A549 treated with CORT108297 at 1 μM for 4 hours (cell line): ENCODE data around the gene DRG2. TPM values are rescaled to one million over a fixed set of nuclear protein-coding genes. Genes with fewer than 3 reads are reported as not detected.

Experiments used
- total RNA-seq: library from RNA; stranded (reverse); fragments of 200-300 nt; extraction: Qiagen RNA extraction; gene quantifications from 5 replicates; pipeline ENCODE4 v1.2.3, GENCODE V29; 2022

DRG2 gene, protein sequence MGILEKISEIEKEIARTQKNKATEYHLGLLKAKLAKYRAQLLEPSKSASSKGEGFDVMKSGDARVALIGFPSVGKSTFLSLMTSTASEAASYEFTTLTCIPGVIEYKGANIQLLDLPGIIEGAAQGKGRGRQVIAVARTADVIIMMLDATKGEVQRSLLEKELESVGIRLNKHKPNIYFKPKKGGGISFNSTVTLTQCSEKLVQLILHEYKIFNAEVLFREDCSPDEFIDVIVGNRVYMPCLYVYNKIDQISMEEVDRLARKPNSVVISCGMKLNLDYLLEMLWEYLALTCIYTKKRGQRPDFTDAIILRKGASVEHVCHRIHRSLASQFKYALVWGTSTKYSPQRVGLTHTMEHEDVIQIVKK
- 47.4 to 59.4 TPM (median 53.7 TPM) in 5 replicates for total RNA-seq

DNA sequence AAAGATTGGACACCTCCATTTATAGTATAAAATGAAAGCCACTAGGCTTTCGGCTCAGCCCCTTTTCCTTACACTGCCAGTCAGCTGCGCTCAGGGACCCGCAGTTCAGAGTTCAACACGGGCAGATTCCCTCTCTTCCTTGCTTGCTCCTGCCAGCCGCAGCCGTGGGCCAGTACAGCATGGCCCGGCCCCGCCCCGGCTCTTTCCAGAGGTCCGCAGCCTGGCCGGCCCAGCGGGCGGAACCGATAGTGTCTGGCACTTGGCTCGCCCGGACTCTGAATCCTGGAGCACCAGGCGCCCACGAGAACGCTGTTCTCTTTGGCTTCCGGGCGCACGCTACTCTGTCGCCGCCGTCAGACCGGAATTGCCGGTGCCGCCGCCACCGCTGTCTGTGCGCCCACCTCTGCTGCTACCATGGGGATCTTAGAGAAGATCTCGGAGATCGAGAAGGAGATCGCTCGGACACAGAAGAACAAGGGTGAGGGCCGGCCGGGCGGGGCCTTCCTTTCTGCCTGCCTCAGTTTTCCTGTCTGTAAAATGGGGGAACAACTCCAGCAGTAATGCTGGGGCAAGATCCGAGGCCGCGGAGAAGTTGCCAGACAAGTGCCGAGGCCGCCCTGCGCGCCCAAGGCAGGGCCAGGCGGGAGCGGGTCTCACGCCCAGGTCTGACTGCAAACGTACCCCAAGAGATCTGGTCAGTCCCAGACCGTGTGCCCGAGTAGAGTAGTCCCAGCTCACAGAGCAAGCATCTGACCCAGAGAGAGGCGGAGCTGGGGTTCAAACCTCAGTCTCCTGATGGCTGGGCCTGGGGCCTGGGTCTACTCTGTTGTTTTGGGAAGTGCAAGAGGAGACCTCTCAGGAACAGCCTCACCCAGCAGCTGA lies at the start of gene DRG2:
Gene DRG2, plus strand, starts transcription at position 339 of the 882 bp plus-strand sequence. Its CDS starts 76 bp downstream, at position 415.

DNA sequence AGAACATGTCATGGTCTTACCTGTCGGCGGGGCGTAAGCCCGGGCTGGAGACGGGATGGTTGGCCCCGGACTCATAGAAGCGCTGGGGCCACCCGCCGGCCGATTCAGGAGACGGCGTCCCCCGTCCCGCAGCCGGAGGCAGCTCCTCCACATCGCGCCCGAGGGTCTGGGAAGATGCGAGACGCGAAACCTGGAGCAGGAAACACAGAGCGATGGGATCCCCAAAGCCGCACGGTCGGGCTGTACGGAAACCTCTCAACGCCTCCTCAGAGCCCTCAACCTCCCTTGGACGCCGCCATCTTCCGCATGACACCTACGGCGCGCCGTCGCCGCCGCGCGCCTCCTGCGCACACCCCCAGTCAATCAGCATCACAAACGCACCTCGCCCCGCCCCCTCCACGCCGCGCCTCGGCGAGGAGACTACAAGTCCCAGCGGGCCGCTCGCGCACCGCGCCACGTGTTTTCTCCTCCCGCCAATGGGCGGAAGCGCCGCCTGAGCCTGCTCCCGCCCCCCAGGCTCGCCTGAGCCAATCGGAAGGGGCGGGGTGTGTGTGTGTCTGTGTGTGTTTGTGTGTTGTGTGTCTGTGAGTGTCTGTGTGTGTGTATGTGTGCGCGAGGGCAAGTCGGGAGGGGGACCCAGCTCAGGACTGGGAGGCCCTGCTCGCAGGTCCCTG lies 48.8 kb upstream of the DRG2 start, which contains the start of the genes ATPAF2 and GID4:
Gene ATPAF2, minus strand, starts transcription at position 308 of the 674 bp plus-strand sequence. Its CDS starts 155 bp downstream, at position 153.
Gene GID4, plus strand, starts transcription at position 548 of the 674 bp plus-strand sequence. Its CDS starts 57 bp downstream, at position 605.

DNA sequence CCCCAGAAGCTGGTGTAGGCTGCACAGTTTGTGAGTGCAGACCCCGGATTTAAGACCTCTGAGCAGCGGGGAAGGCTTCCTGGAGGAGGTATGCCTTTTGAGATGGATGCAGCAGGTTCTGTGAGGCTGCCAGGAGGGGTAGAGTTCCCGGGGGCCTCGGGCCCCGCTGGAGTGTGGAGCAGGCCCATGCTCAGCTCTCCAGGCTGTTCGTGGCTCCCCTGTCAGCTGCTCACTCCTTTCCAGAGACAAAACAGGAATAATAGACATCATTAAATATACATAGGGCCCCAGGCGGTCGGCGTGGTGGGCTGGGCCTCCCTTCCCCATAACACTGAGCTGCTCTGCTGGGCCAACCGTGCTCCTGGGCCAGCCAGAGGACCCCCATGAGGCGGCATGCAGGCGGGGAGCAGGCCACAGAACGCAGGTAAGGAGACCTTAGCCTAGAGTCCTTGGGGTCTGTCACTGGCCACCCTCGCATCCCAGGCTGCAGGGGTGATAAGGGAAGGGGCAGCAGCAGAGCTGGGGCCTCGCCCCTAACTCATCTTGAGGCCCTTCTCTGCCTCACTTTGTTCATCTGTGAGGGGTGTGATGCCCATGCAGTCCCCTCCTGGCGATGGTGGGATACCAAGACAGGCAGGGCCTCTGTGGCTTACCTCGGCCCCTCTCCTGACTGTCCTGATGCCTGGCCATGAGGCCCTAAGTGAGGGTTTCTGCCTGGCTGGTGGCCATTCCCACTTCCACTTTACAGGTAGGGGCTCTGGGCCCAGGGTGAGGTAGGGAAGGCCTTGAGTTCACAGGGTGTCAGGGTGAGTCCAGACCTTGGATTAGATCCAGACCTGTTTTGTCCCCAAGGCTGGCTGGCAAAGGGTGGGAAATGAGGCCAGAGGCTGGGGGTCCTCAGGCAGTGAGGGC lies 20.9 kb downstream of the DRG2 start, which contains the start of gene MYO15A:
Gene MYO15A, plus strand, starts transcription at position 356 of the 912 bp plus-strand sequence. CDS start 10,045 bp downstream, outside the sequence.

Other genes starting within 250 kb of the DRG2 start
- gene TOM1L2, start 115.5 kb upstream of the DRG2 start, total RNA-seq = 16.7 to 22.9 TPM (median 19.9 TPM) in 5 replicates
- 2.2 to 3.2 TPM (median 3.0 TPM) in 5 replicates for gene DRC3, start 115.1 kb upstream of the DRG2 start, total RNA-seq
- 18.2 to 31.7 TPM (median 28.6 TPM) in 5 replicates for gene ATPAF2, start 48.8 kb upstream of the DRG2 start, total RNA-seq
- 9.8 to 12.7 TPM (median 11.4 TPM) in 5 replicates for gene GID4, start 48.5 kb upstream of the DRG2 start, total RNA-seq
- gene MYO15A, start 20.8 kb downstream of the DRG2 start, total RNA-seq = 0.27 to 0.58 TPM (median 0.35 TPM) in 5 replicates
- gene ALKBH5, start 95.9 kb downstream of the DRG2 start, total RNA-seq = 47.5 to 59.1 TPM (median 51.3 TPM) in 5 replicates
- gene LLGL1, start 137.7 kb downstream of the DRG2 start, total RNA-seq = 11.9 to 19.7 TPM (median 17.0 TPM) in 5 replicates
- 232 to 268 TPM (median 246 TPM) in 5 replicates for gene FLII, start 170.8 kb downstream of the DRG2 start, total RNA-seq
- 6.4 to 12.9 TPM (median 10.7 TPM) in 5 replicates for gene MIEF2, start 172.7 kb downstream of the DRG2 start, total RNA-seq
- gene TOP3A, start 227.0 kb downstream of the DRG2 start, total RNA-seq = 33.1 to 41.3 TPM (median 36.1 TPM) in 5 replicates
- 14.6 to 17.0 TPM (median 16.6 TPM) in 5 replicates for gene SMCR8, start 227.3 kb downstream of the DRG2 start, total RNA-seq